Upper lobe of left lung (tissue), 6 donors: ENCODE data around the gene VEPH1. TPM values are rescaled to one million over a fixed set of nuclear protein-coding genes. Genes with fewer than 3 reads are reported as not detected.

ENCODE experiments used
- ATAC-seq, 2 donors: fragments of 200-7000 bp; cut with Tn5 transposase; one replicate each; pipeline ENCODE4 v1.9.1; 2022; ENCODE audit warnings: mild to moderate bottlenecking in 2 of 2, moderate library complexity in 2 of 2; ENCODE audit not compliant: low FRiP score in 2 of 2
- DNase-seq, 2 donors: peaks; one replicate each; pipeline ENCODE4 v3.0.0-alpha.2; 2019 to 2020
- H3K27ac ChIP-seq, 4 donors: fragments of 200-600 bp; sonication (generic); one replicate each; pipeline ENCODE4 v1.5.1; 2016 to 2019
- H3K27me3 ChIP-seq, 4 donors: fragments of 200-600 bp; sonication (generic); one replicate each; pipeline ENCODE4 v1.5.1; 2017 to 2019
- H3K36me3 ChIP-seq, 4 donors: fragments of 200-600 bp; sonication (generic); one replicate each; pipeline ENCODE4 v1.5.1; 2016 to 2019
- H3K4me1 ChIP-seq, 4 donors: fragments of 200-600 bp; sonication (generic); one replicate each; pipeline ENCODE4 v1.5.1; 2018 to 2019
- H3K4me3 ChIP-seq, 4 donors: fragments of 200-600 bp; sonication (generic); one replicate each; pipeline ENCODE4 v1.5.1; 2017 to 2019; ENCODE audit warnings: mild to moderate bottlenecking in 2 of 4, moderate library complexity in 1 of 4
- H3K9me3 ChIP-seq, 4 donors: fragments of 200-600 bp; sonication (generic); one replicate each; pipeline ENCODE4 v1.5.1; 2018 to 2019
- EP300 ChIP-seq, 4 donors: sonication (generic); formaldehyde crosslinking; IDR thresholded peaks; one replicate each; pipeline ENCODE4 v1.5.1; 2017; ENCODE audit warnings: antibody characterized with exemption in 4 of 4, control low read depth in 2 of 4
- POLR2A ChIP-seq, 4 donors: fragments of 450-650 bp; IDR thresholded peaks; one replicate each; pipeline ENCODE4 v1.5.1; 2016 to 2017; ENCODE audit warnings: antibody characterized with exemption in 4 of 4, mild to moderate bottlenecking in 2 of 4
- POLR2AphosphoS5 ChIP-seq, 2 donors: sonication (generic); formaldehyde crosslinking; IDR thresholded peaks; one replicate each; pipeline ENCODE4 v1.5.1; 2017; ENCODE audit warnings: antibody characterized with exemption in 2 of 2
- WGBS, 2 donors: methylation state at CpG; one replicate each; pipeline ENCODE4 v1.1.5; 2017 to 2018; 5-methylcytosine and 5-hydroxymethylcytosine counted together
- total RNA-seq, 6 donors: library from RNA; depleted of rRNA in 4 of 6; stranded (reverse); fragments of >200 nt in 4 of 6; gene quantifications; one replicate each; pipeline versions ENCODE4 v1.1.0 to v1.2.1, GENCODE V29; 2016 to 2021
- TF ChIP-seq, protein P1 (sequence below), 6 experiments: fragments of 450-650 bp in 4 of 6; fragments of 200-600 bp in 2 of 6; sonication (generic) in 2 of 6; IDR thresholded peaks; one replicate each; pipeline ENCODE4 v1.5.1; 2016 to 2019; ENCODE audit warnings: antibody characterized with exemption in 6 of 6
- donor health status: DM: no; HTN: no; CAD: no; lungs with moderate emphysema.
- donor health status: DM: no; HTN: yes; CAD: no; lungs with severe emphysema.

The VEPH1 gene
- total RNA-seq, 6 donors from 2014 or later: 78.6 to 229 (median 178) TPM

DNA sequence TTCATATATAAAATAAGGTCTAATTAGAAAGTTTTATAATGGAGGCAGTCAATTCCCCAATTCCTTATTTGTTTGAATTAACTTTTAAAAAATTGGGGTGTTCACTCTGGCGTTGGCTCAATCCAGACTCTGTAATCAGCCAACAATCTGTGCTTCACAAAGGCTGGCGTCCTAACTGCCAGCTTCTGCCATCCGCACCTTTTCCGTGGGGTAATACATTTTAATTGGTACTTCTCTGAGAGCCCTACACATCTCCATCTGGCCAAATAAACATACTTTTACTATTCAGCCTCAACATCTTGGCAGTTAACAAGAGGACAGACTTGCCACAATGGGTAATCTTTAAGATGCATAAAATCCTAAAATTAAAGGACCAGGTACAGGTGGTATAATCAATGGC lies 218.1 kb downstream of the VEPH1 start:
- Histone ChIP-seq H3K4me3 (no peak overlapping the region), H3K27ac (no peak overlapping the region), H3K27me3 (no peaks in the 10 kb centered on the region), H3K36me3 (no peaks in the 10 kb centered on the region), H3K4me1 (peaks cover 0 to 5% (median 0%) of the 10 kb centered on the region in 4 donors), H3K9me3 (no peaks in the 10 kb centered on the region)
- no peak for ATAC-seq
- TF ChIP-seq EP300 (IDR thresholded peaks at IDR 0.05): no peak
- TF ChIP-seq POLR2AphosphoS5 (IDR thresholded peaks at IDR 0.05): no peak
- TF ChIP-seq, protein P1, sequence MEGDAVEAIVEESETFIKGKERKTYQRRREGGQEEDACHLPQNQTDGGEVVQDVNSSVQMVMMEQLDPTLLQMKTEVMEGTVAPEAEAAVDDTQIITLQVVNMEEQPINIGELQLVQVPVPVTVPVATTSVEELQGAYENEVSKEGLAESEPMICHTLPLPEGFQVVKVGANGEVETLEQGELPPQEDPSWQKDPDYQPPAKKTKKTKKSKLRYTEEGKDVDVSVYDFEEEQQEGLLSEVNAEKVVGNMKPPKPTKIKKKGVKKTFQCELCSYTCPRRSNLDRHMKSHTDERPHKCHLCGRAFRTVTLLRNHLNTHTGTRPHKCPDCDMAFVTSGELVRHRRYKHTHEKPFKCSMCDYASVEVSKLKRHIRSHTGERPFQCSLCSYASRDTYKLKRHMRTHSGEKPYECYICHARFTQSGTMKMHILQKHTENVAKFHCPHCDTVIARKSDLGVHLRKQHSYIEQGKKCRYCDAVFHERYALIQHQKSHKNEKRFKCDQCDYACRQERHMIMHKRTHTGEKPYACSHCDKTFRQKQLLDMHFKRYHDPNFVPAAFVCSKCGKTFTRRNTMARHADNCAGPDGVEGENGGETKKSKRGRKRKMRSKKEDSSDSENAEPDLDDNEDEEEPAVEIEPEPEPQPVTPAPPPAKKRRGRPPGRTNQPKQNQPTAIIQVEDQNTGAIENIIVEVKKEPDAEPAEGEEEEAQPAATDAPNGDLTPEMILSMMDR (IDR thresholded peaks at IDR 0.05): no peak
- no peak for TF ChIP-seq POLR2A (IDR thresholded peaks at IDR 0.05)
- DNase-seq: no peak
- WGBS, 2 donors: 67 to 86% methylated on average over 4 of the region's 4 CpGs

DNA sequence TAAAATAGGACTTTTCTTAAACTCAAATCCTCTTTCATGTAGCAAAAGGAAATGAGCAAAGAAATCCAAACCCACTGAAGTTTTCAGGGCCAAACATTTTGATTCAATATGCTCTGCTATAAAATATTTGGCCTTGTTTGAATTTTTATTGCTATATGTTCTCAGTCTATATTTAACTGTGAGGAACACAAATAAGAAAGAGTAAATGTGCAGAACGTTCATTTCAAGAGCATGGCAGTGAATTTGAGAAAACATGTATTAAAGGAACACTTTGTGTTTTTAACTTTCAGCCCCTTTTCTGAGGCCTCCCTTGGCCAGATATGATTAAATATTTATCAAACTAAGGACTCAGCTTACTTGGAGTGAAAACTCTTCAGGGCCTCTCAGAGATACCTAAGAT lies 218.5 kb downstream of the VEPH1 start:
- Histone ChIP-seq H3K4me3 (no peak overlapping the region), H3K27me3 (no peaks in the 10 kb centered on the region), H3K4me1 (peaks cover 0 to 5% (median 0%) of the 10 kb centered on the region in 4 donors), H3K9me3 (no peaks in the 10 kb centered on the region), H3K27ac (no peak overlapping the region), H3K36me3 (no peaks in the 10 kb centered on the region)
- no peak for TF ChIP-seq POLR2AphosphoS5 (IDR thresholded peaks at IDR 0.05)
- no peak for TF ChIP-seq EP300 (IDR thresholded peaks at IDR 0.05)
- no peak for DNase-seq
- 48 to 55% methylated on average over 1 of the region's 1 CpG for WGBS, 2 donors
- no peak for ATAC-seq

DNA sequence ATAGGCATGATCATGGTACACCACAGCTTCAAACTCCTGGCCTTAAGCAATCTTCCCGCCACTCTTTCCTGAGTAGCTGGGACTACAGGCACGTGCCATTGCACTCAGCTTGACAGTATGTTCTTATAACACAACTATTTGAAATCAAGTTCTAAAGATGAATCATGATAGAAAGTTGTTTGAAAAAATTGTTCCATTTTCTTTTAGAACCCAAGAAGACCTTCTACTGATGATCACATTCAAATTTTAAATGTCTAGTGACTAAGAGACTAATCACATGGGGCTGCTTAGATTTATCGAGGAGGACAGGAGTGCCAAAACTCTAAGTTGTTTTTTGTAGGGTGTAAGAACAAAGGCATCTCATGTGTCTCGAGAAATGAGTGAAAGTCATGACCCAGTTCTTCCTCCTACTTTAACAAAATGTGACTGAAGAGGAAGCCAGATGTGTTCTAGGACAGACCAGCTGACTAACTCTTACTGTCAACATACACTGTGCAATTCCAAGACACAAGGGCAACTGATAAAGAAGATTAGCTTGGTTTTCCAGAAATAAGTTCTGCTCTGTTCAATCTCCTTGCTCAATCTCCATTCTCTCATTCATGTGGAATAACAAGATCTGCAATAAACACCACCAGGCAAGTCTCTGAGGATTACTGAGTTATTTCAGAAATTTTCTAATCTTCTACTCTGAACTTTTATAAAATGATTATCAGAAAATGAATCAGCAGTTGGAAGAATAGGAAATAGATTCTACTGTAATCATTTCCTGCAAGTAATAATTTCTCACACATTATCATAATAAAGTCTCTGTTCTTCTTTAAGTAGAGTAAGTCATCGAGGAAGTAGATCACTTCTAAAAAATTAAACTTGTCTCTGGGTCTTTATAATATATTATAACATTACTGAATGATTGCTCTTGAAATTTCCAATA lies 220.7 kb downstream of the VEPH1 start:
- peak in 1 of 4 donors; percentile 5 for TF ChIP-seq EP300 (IDR thresholded peaks at IDR 0.05)
- peak; percentile 34 to 55 for TF ChIP-seq POLR2AphosphoS5 (IDR thresholded peaks at IDR 0.05)
- no peak for TF ChIP-seq POLR2A (IDR thresholded peaks at IDR 0.05)
- TF ChIP-seq, protein P1 (IDR thresholded peaks at IDR 0.05): no peak
- WGBS, 2 donors: 51 to 53% methylated on average over 5 of the region's 5 CpGs
- no peaks in the 10 kb centered on the region for H3K36me3 ChIP-seq
- H3K27ac ChIP-seq: no peak overlapping the region
- DNase-seq: peak in 1 of 2 donors; percentile 35
- no peak overlapping the region for H3K4me3 ChIP-seq
- no peaks in the 10 kb centered on the region for H3K27me3 ChIP-seq
- H3K9me3 ChIP-seq: no peaks in the 10 kb centered on the region
- peak; percentile 83 to 94 for ATAC-seq
- peaks cover 0 to 5% (median 0%) of the 10 kb centered on the region in 4 donors for H3K4me1 ChIP-seq

DNA sequence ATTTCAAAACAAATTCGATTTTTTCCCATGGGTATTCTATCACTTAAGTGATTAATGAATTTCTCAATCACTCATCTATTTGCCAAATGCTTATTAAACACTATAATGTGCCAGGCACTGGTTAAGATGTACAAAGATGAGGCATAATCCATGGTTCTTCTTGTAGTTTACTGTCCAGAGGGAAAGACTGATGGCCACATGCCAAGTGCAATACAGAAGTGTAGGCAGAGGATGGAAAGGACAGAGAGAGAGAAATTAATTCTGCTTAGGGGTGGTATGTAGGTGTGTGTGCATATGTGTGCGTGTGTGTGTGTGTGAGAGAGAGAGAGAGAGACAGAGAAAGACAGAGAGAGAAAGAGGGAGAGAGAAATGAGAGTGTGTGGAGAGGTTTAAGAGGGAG lies 222.4 kb downstream of the VEPH1 start:
- H3K9me3 ChIP-seq: no peaks in the 10 kb centered on the region
- DNase-seq (no peak), ATAC-seq (no peak)
- no peaks in the 10 kb centered on the region for H3K27me3 ChIP-seq
- 68 to 70% methylated on average over 2 of the region's 2 CpGs for WGBS, 2 donors
- H3K4me1 ChIP-seq: peaks cover 0 to 5% (median 0%) of the 10 kb centered on the region in 4 donors
- no peak overlapping the region for H3K27ac ChIP-seq
- no peak for TF ChIP-seq EP300 (IDR thresholded peaks at IDR 0.05)
- TF ChIP-seq POLR2AphosphoS5 (IDR thresholded peaks at IDR 0.05): no peak
- no peak for TF ChIP-seq POLR2A (IDR thresholded peaks at IDR 0.05)
- TF ChIP-seq, protein P1 (IDR thresholded peaks at IDR 0.05): no peak
- no peaks in the 10 kb centered on the region for H3K36me3 ChIP-seq
- no peak overlapping the region for H3K4me3 ChIP-seq

DNA sequence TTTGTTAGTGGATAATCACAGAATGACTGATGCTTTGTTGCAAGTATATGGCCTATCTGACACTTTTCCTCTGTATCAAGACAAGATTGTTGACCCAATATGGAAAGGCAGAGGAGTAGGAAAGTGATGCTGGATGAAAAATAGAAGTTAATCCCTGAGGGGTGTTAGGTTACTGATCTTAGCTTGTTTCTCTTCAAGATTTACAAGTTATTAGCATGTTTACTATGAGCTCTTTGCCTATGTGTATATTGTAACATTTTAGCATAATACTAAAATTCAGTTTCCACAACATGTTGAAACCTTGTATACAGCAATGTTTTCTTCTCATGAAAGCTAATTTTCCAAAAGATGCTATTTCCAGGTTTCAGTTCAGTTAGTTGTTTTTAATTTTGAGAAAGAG lies 222.9 kb downstream of the VEPH1 start:
- Histone ChIP-seq H3K4me1 (peaks cover 0 to under 1% (median 0%) of the 10 kb centered on the region in 4 donors), H3K9me3 (no peaks in the 10 kb centered on the region), H3K27ac (no peak overlapping the region), H3K27me3 (no peaks in the 10 kb centered on the region), H3K36me3 (no peaks in the 10 kb centered on the region), H3K4me3 (no peak overlapping the region)
- ATAC-seq (no peak), DNase-seq (no peak)
- TF ChIP-seq POLR2A (IDR thresholded peaks at IDR 0.05): no peak
- no peak for TF ChIP-seq POLR2AphosphoS5 (IDR thresholded peaks at IDR 0.05)
- no peak for TF ChIP-seq EP300 (IDR thresholded peaks at IDR 0.05)
- TF ChIP-seq, protein P1 (IDR thresholded peaks at IDR 0.05): no peak
